Embryonic facial prominence (tissue), 1 donor: Measurements from ENCODE around the gene NHEJ1.
A peak's percentile ranks its signal among the peaks of the same experiment; 100 is the strongest.
"Not testable (repeated sequence)": the region's sequence is repeated elsewhere in the genome, so short reads cannot be mapped to it uniquely, and the experiment has no call there.

ENCODE experiments used
- DNase-seq: peaks from one replicate; pipeline ENCODE4 v3.0.0-alpha.2; 2016; ENCODE audit errors: extremely low spot score

The NHEJ1 gene

GRCh38 chr2:219160186-219161017 lies at the start of gene NHEJ1:
TSS of gene NHEJ1 (minus strand) at chr2:219160815. CDS start at chr2:219158362, 2,453 bp downstream.
- DNase-seq, result peak; percentile 76

GRCh38 chr2:219209236-219210195 lies 48.9 kb upstream of the NHEJ1 start:
- DNase-seq, result no peak

- no peak for DNase-seq
These were observed 47.5 kb upstream of the NHEJ1 start for GRCh38 chr2:219207884-219208740.

GRCh38 chr2:219207134-219207883 lies 46.7 kb upstream of the NHEJ1 start:
- DNase-seq, result no peak

GRCh38 chr2:219206328-219207133 lies 45.9 kb upstream of the NHEJ1 start, which contains the start of gene ZFAND2B:
TSS of gene ZFAND2B (plus strand) at chr2:219206782. CDS start at chr2:219206988, 206 bp downstream.
- peak; percentile 88 for DNase-seq

- no peak for DNase-seq
These were observed 45.3 kb upstream of the NHEJ1 start for GRCh38 chr2:219205981-219206327.

GRCh38 chr2:219205165-219205538 lies 44.5 kb upstream of the NHEJ1 start:
- DNase-seq, result no peak

- no peak for DNase-seq
These were observed 44.0 kb upstream of the NHEJ1 start for GRCh38 chr2:219204425-219205164.

- DNase-seq, result not testable (repeated sequence)
These were observed 40.7 kb upstream of the NHEJ1 start for GRCh38 chr2:219201331-219201730.

- not testable (repeated sequence) for DNase-seq
These were observed 40.1 kb upstream of the NHEJ1 start for GRCh38 chr2:219200502-219201326.

- no peak for DNase-seq
These were observed 39.0 kb upstream of the NHEJ1 start for GRCh38 chr2:219199470-219200211.

- DNase-seq, result no peak
These were observed 38.4 kb upstream of the NHEJ1 start for GRCh38 chr2:219198974-219199373.

- no peak for DNase-seq
These were observed 36.8 kb upstream of the NHEJ1 start for GRCh38 chr2:219197388-219197787.

GRCh38 chr2:219186754-219187456 lies 26.3 kb upstream of the NHEJ1 start:
- DNase-seq, result no peak

- no peak for DNase-seq
These were observed 23.5 kb upstream of the NHEJ1 start for GRCh38 chr2:219184121-219184520.

- no peak for DNase-seq
These were observed 22.6 kb upstream of the NHEJ1 start for GRCh38 chr2:219183151-219183772.
